Spleen (tissue), 7 donors: ENCODE measurements around the gene GMDS.

Source experiments
- CTCF ChIP-seq, 11 experiments: fragments of 200-600 bp in 7 of 11; fragments of 450-650 bp in 4 of 11; sonication (generic) in 4 of 11; IDR thresholded peaks in 8 of 11; conservative IDR thresholded peaks in 3 of 11; 1 replicate in 7 of 11; 2 replicates in 4 of 11; pipeline versions ENCODE4 v1.4.0 to v1.8.0; 2016 to 2021; ENCODE audit warnings: antibody characterized with exemption in 11 of 11, inconsistent platforms in 4 of 11, mild to moderate bottlenecking in 1 of 11
- POLR2A ChIP-seq, 3 donors: fragments of 450-650 bp; IDR thresholded peaks; one replicate each; pipeline ENCODE4 v1.5.1; 2017; ENCODE audit warnings: antibody characterized with exemption in 3 of 3, mild to moderate bottlenecking in 1 of 3
- donor health status: DM: no; HTN: no; CAD: no; lungs with moderate emphysema.
- donor health status: DM: no; HTN: no; CAD: no.
- donor health status: DM: no; HTN: no; CAD: no.

GRCh38 chr6:2266841-2267240 is 21.4 kb upstream of the GMDS start:
- TF ChIP-seq CTCF (IDR thresholded peaks at IDR 0.05 in 8 of 11, conservative IDR thresholded peaks at IDR 0.05 in 3 of 11) (no peak), POLR2A (IDR thresholded peaks at IDR 0.05) (no peak)
